Renal cortical epithelial cell (primary cell): ENCODE data around the gene ACTR1B. TPM values are rescaled to one million over a fixed set of nuclear protein-coding genes. Genes with fewer than 3 reads are reported as not detected.
"Not testable (repeated sequence)": the region's sequence is repeated elsewhere in the genome, so short reads cannot be mapped to it uniquely, and the experiment has no call there.

ENCODE experiments used
- DNase-seq: peaks from one replicate; pipeline ENCODE4 v3.0.0-alpha.2; 2011; ENCODE audit warnings: low read depth
- total RNA-seq: library from RNA; depleted of rRNA; stranded (reverse); fragments of >200 nt; gene quantifications from 2 replicates; pipeline ENCODE4 v1.2.3, GENCODE V29; 2014

The ACTR1B gene
- 75.3 and 89.3 TPM in 2 replicates for total RNA-seq

GRCh38 chr2:97663962-97664635, at the start of gene ACTR1B:
Gene ACTR1B (minus strand): TSS chr2:97664044. CDS start chr2:97663890, 154 bp downstream.
- DNase-seq = peak; percentile 95

- no peak for DNase-seq
These were observed 49.0 kb upstream of the ACTR1B start for GRCh38 chr2:97712693-97713295.

- DNase-seq = not testable (repeated sequence)
These were observed 48.3 kb upstream of the ACTR1B start for GRCh38 chr2:97712175-97712574.

GRCh38 chr2:97711394-97711711, 47.5 kb upstream of the ACTR1B start:
- no peak for DNase-seq

- no peak for DNase-seq
These were observed 44.8 kb upstream of the ACTR1B start for GRCh38 chr2:97708608-97709007.

GRCh38 chr2:97708048-97708380, 44.2 kb upstream of the ACTR1B start:
- no peak for DNase-seq

- DNase-seq = no peak
These were observed 43.7 kb upstream of the ACTR1B start for GRCh38 chr2:97707362-97708047.

- DNase-seq = no peak
These were observed 43.0 kb upstream of the ACTR1B start for GRCh38 chr2:97706708-97707345.

GRCh38 chr2:97706112-97706511, 42.3 kb upstream of the ACTR1B start:
- DNase-seq = no peak

- DNase-seq = no peak
These were observed 41.1 kb upstream of the ACTR1B start for GRCh38 chr2:97704989-97705388.

- DNase-seq = no peak
These were observed 39.9 kb upstream of the ACTR1B start for GRCh38 chr2:97703741-97704140.

GRCh38 chr2:97702731-97703470, 39.1 kb upstream of the ACTR1B start:
- DNase-seq = no peak

- no peak for DNase-seq
These were observed 38.1 kb upstream of the ACTR1B start for GRCh38 chr2:97701851-97702465.

GRCh38 chr2:97701186-97701585, 37.3 kb upstream of the ACTR1B start:
- no peak for DNase-seq

GRCh38 chr2:97699765-97700444, 36.1 kb upstream of the ACTR1B start:
- DNase-seq = peak; percentile 37

GRCh38 chr2:97698530-97698929, 34.7 kb upstream of the ACTR1B start:
- DNase-seq = no peak

- peak; percentile 71 for DNase-seq
These were observed 33.7 kb upstream of the ACTR1B start for GRCh38 chr2:97697252-97698235.

- DNase-seq = no peak
These were observed 31.9 kb upstream of the ACTR1B start for GRCh38 chr2:97695744-97696143.

- DNase-seq = peak; percentile 21
These were observed 29.6 kb upstream of the ACTR1B start for GRCh38 chr2:97693476-97693875.

GRCh38 chr2:97691166-97691565, 27.3 kb upstream of the ACTR1B start:
- DNase-seq = no peak
